NCI-H774 (cell line): ENCODE results near the gene ACKR4.

ENCODE experiments used
- DNase-seq: peaks from one replicate; lab custom pipeline; 2025; lab: John Stamatoyannopoulos, UW

Gene ACKR4

DNA sequence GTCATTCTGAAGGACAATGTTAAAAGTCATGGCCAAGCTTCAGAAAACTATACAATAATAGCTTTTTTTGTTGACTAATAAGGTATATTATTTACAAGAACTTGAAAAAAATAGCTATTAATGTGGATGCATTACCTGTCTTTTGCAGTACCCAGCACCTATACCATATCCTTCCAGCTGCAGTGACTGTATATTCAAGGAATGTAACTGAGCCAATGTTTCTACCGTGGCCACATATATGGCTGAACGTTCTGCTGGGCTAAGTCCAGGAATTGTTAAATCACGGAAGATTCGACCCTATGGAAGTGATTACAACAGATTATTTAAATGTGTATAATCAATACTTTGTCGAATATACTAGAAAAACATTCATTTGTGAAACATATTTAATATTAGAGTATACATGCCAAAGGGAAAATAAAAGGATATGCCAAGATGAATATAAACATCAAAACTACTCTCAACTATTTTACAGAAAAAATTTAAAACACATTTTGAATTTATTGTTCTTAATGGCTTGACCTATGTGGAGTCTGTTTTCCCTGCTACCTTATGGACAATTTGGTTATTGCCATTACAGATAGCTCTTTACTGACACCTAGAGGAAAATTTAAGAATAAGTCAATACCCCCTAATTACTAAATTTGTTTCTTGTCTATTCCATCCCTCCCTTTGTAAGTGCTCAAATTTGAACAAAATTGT, 44.9 kb downstream of the ACKR4 start:
- peak; percentile 45 for DNase-seq

DNA sequence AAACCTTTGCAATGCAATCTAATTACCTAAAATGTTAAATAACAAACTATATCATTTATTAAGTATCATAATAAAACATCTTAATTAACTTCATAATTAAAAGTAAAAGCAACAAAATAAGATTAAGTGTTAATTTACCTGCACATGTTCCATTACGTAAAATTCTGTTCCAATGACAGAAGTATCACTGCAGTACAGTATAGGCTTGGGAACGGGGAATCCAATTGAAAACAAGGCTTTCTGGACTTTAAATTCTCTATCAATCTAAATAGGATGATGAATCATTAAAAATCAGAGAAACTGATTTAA, 45.4 kb downstream of the ACKR4 start:
- no peak for DNase-seq

DNA sequence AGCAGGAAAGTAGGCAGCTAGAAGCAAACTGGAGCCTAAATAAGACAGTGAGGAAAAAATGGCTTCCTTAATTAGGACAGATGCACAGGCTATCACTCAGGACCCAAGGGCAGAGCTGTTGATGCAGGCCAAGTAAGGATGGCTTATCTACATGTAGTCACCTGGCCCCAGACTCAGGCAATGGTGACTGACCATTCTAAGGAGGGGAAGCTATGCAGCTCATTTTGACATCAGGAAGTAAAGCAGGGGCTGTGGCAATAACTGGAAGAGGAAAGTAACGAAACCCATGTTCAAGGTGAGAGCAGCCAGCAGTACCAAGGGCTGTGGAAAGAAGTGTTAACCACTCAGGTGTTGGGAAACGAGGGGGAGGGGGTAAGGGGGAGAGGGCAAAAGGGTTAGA, 46.3 kb downstream of the ACKR4 start:
- DNase-seq: no peak

DNA sequence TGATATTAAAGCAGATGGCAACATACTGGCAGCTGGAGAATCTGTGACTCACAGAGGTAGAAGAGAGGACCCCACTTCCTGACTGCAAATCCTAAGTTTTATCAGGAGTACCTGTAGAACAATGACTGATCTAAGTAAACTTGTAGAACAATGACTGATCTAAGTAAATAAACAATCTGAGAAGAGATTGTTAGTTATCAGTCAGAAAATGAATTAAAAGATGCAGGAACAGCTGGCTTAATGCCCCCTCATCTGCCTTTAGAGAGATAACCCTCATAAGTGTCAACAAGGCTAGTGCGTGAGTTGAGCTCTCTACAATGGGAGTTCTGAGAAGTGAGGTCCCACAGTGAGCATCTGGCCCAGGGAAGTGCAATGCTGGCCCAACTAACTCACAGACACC, 48.0 kb downstream of the ACKR4 start:
- no peak for DNase-seq

DNA sequence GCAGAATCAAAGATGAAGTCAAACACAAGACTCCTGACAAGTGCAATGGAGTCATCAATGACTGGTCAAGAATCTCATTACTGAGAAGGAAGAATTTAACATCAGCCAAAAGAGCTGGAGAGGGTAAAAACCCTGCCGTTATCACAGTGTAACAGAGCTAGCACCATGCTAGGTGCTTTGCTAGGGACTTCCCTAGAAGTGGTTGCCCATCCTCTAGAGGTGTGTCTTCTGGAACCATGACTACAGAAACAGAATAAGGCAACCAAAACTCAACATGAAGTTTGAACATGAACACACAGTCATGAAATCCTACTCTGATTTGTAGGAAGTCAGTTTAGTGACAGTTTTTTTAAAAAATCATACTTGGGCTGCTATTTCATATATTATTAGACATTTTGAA, 53.1 kb downstream of the ACKR4 start:
- DNase-seq: no peak
